ENCODE data around the gene SNX25.
A peak's percentile ranks its signal among the peaks of the same experiment; 100 is the strongest.
"Not testable (repeated sequence)": the region's sequence is repeated elsewhere in the genome, so short reads cannot be mapped to it uniquely, and the experiment has no call there.

SNX25 gene

DNA sequence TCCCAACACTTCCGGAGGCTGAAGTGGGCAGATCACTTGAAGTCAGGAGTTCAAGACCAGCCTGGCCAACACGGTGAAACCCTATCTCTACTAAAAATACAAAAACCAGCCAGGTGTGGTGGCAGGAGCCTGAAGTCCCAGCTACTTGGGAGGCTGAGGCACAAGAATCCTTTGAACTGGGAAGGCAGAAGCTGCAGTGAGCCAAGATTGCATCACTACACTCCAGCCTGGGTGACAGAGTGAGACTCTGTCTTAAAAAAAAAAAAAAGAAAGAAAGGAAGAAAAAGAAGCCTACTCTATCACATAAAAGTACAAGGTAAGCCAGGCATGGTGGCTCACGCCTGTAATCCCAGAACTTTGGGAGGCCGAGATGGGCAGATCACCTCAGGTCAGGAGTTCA is 11.2 kb upstream of the SNX25 start:
- peaks cover 65% of the 10 kb centered on the region for H3K36me3 Mint-ChIP-seq (ENCODE audit: low read depth)
- H3K27me3 Mint-ChIP-seq, result not testable (repeated sequence)

GRCh38 chr4:185201977-185202962 is 7.1 kb upstream of the SNX25 start:
- H3K4me1 Mint-ChIP-seq (ENCODE audit: low read depth), result peaks cover 51% of the 10 kb centered on the region
- H3K36me3 Mint-ChIP-seq (ENCODE audit: low read depth), result peaks cover 48% of the 10 kb centered on the region
- no peak for DNase-seq
- H3K27ac Mint-ChIP-seq, result peak overlapping the region; percentile 98
- no peaks in the 10 kb centered on the region for H3K27me3 Mint-ChIP-seq
- H3K9me3 Mint-ChIP-seq, result no peaks in the 10 kb centered on the region
- peak overlapping the region; percentile 90 for H3K4me3 Mint-ChIP-seq

More for the DNA sequence above, 11.2 kb upstream of the SNX25 start:
- DNase-seq, H3K27ac Mint-ChIP-seq, H3K4me3 Mint-ChIP-seq, H3K9me3 Mint-ChIP-seq: not testable (repeated sequence)
- H3K4me1 Mint-ChIP-seq (ENCODE audit: low read depth), result peaks cover 43% of the 10 kb centered on the region

DNA sequence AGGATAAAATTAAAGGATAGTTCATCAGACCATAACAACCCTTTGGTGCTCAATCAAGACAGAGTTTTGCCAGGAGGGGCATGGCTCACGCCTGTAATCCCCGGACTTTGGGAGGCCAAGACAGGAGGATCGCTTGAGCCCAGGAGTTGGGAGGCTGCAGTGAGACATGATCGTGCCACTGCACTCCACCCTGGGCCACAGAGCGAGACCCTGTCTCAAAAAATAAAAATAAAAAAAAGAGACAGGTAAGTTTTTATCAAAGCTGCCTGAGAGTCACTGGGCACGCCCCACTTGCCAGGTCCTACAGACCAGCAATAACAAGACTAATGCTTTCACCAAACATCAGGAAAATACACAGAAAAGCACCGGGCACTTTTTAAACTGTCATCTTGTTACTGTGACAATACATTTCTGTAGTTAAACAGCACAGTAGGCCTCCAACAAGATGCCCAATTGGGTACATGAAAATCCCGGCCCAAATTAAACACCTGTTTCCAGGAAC is 6.4 kb upstream of the SNX25 start:
- H3K27me3 Mint-ChIP-seq, result no peaks in the 10 kb centered on the region
- peaks cover 48% of the 10 kb centered on the region for H3K4me1 Mint-ChIP-seq (ENCODE audit: low read depth)
- H3K36me3 Mint-ChIP-seq (ENCODE audit: low read depth), result peaks cover 44% of the 10 kb centered on the region
- H3K9me3 Mint-ChIP-seq, result no peaks in the 10 kb centered on the region
- peak overlapping the region; percentile 98 for H3K27ac Mint-ChIP-seq
- H3K4me3 Mint-ChIP-seq, result peak overlapping the region; percentile 90
- no peak for DNase-seq

- peaks cover 40% of the 10 kb centered on the region for H3K36me3 Mint-ChIP-seq (ENCODE audit: low read depth)
- H3K4me1 Mint-ChIP-seq (ENCODE audit: low read depth), result peaks cover 48% of the 10 kb centered on the region
- peak; percentile 88 for DNase-seq
- peak within 1 kb of the TSS; percentile 90 for H3K4me3 Mint-ChIP-seq
- H3K27ac Mint-ChIP-seq, result peak within 1 kb of the TSS; percentile 98
- no peaks in the 10 kb centered on the region for H3K27me3 Mint-ChIP-seq
- H3K9me3 Mint-ChIP-seq, result no peaks in the 10 kb centered on the region
Measured at GRCh38 chr4:185203486-185204237, 5.7 kb upstream of the SNX25 start, which contains the start of gene CFAP97. Gene CFAP97, minus strand, starts transcription at chr4:185204000. Its CDS starts 12,804 bp downstream, at chr4:185191196.

DNA sequence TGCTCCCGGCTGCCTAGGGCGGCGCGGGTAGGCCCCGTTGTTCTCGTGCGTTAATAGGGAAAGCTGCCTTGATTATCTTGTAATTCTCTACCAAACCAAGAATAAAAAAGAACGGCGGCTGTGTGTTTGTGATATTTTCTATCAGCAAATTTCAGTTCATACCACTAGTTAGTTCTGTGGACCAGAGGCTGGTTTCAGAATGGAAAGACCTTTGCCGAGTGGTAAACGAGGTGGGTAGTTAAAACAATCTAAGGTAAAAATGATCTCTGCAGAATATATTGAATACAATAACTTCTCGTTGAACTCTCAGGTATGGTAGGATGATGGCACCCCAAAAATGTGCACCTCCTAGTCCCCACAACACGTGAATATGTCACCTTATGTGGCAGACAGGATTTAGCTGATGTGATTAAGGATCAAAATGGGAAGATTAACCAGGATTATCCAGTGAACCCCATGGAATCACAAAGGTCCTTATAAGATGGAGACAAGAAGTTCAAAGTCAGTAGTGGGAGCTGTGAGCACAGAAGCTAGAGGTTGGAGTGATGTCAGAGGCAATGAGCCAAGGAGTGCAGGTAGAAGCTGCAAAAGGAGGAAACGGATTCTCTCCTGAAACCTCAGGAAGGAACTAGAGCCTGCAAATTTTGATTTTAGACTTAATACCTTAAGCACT is 5.0 kb upstream of the SNX25 start:
- peaks cover 38% of the 10 kb centered on the region for H3K36me3 Mint-ChIP-seq (ENCODE audit: low read depth)
- H3K4me3 Mint-ChIP-seq, result peak overlapping the region; percentile 90
- H3K27me3 Mint-ChIP-seq, result no peaks in the 10 kb centered on the region
- H3K27ac Mint-ChIP-seq, result peak overlapping the region; percentile 98
- peaks cover 54% of the 10 kb centered on the region for H3K4me1 Mint-ChIP-seq (ENCODE audit: low read depth)
- no peak for DNase-seq
- H3K9me3 Mint-ChIP-seq, result no peaks in the 10 kb centered on the region

DNA sequence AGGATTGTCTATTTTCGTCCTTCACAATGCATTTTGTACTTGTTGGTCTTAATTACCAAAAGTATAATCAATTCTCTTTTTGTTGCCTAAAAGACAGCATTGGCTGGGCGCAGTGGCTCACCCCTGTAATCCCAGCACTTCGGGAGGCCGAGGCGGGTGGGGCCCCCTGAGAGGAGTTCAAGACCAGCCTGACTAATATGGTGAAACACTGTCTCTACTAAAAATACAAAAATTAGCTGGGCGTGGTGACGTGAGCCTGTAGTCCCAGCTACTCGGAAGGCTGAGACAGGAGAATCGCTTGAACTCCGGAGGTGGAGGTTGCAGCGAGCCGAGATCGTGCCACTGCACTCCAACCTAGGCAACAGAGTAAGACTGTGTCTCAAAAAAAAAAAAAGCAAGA is 4.3 kb upstream of the SNX25 start:
- H3K27ac Mint-ChIP-seq, result peak overlapping the region; percentile 58
- not testable (repeated sequence) for DNase-seq

DNA sequence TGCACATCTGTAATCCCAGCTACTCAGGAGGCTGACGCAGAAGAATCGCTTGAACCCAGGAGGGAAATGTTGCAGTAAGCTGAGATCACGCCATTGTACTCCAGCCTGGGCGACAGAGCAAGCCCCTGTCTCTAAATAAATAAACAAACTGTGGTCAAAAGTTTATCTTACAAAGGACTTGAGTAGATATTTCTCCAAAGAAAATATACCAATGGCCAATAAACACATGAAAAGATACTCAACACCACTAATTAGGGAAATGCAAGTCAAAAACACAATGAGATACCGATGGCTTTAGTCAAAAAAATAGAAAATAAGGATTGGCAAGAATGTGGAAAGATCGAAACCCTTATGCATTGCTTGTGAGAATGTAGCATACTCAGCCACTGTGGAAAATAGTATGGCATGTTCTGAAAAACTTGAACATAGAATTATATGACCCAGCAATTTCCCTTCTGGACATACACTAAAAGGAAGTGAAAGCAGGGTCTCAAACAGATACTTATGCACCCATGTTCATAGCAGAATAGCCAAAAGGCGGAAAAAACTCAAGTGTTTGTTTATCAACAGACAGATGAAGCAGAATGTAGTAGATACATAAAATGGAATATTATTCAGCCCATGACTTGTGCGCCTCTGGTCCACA is 3.6 kb upstream of the SNX25 start:
- peaks cover 28% of the 10 kb centered on the region for H3K36me3 Mint-ChIP-seq (ENCODE audit: low read depth)
- no peaks in the 10 kb centered on the region for H3K27me3 Mint-ChIP-seq

More for the DNA sequence above, 4.3 kb upstream of the SNX25 start:
- Mint-ChIP-seq H3K4me1 (ENCODE audit: low read depth) (peaks cover 48% of the 10 kb centered on the region), H3K4me3 (peak overlapping the region; percentile 90), H3K36me3 (ENCODE audit: low read depth) (peaks cover 31% of the 10 kb centered on the region)
- not testable (repeated sequence) for H3K27me3 Mint-ChIP-seq, H3K9me3 Mint-ChIP-seq

GRCh38 chr4:185207466-185207865 is 1.9 kb upstream of the SNX25 start:
- no peak overlapping the region for H3K4me3 Mint-ChIP-seq
- H3K36me3 Mint-ChIP-seq (ENCODE audit: low read depth), result peaks cover 16% of the 10 kb centered on the region
- no peaks in the 10 kb centered on the region for H3K27me3 Mint-ChIP-seq
- H3K4me1 Mint-ChIP-seq (ENCODE audit: low read depth), result peaks cover 49% of the 10 kb centered on the region
- DNase-seq, result no peak
- H3K9me3 Mint-ChIP-seq, result no peaks in the 10 kb centered on the region
- H3K27ac Mint-ChIP-seq, result no peak overlapping the region

More for the DNA sequence above, 3.6 kb upstream of the SNX25 start:
- H3K4me1 Mint-ChIP-seq (ENCODE audit: low read depth), result peaks cover 51% of the 10 kb centered on the region
- no peak overlapping the region for H3K4me3 Mint-ChIP-seq
- no peaks in the 10 kb centered on the region for H3K9me3 Mint-ChIP-seq
- H3K27ac Mint-ChIP-seq, result no peak overlapping the region
- no peak for DNase-seq

GRCh38 chr4:185209852-185210101 is 379 bp downstream of the SNX25 start:
- H3K27me3 Mint-ChIP-seq; H3K9me3 Mint-ChIP-seq; H3K36me3 Mint-ChIP-seq (ENCODE audit: low read depth); H3K4me3 Mint-ChIP-seq; DNase-seq; H3K27ac Mint-ChIP-seq: not testable (repeated sequence)
- H3K4me1 Mint-ChIP-seq (ENCODE audit: low read depth), result peaks cover 45% of the 10 kb centered on the region

GRCh38 chr4:185210102-185210981 is 944 bp downstream of the SNX25 start:
- Mint-ChIP-seq H3K4me1 (ENCODE audit: low read depth) (peaks cover 42% of the 10 kb centered on the region), H3K27ac (peak overlapping the region; percentile 82), H3K9me3 (no peaks in the 10 kb centered on the region), H3K27me3 (no peaks in the 10 kb centered on the region), H3K36me3 (ENCODE audit: low read depth) (peaks cover 4% of the 10 kb centered on the region), H3K4me3 (peak overlapping the region; percentile 87)
- peak; percentile 69 for DNase-seq

DNA sequence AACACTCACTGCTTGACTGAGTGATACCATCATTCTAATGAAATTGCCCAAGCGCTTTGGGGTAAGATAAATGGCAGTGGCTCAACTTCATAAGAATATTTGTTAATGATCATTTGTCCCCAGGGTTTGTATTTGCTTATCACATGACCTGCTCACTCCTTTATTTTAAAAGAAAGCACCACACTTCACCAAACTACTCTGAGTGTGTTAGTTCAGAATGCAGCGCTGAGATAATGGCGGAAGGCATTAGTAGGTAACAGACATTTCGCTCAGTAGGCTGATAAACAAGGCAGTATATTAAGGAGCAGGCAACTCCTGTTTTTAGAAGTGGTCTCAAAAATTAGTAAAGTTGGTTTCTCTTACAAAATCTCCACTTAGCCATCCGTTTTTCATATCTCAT is 1.6 kb downstream of the SNX25 start:
- no peaks in the 10 kb centered on the region for H3K9me3 Mint-ChIP-seq
- H3K27ac Mint-ChIP-seq, result peak overlapping the region; percentile 24
- no peak for DNase-seq
- H3K4me1 Mint-ChIP-seq (ENCODE audit: low read depth), result peaks cover 38% of the 10 kb centered on the region
- no peaks in the 10 kb centered on the region for H3K27me3 Mint-ChIP-seq
- peaks cover 4% of the 10 kb centered on the region for H3K36me3 Mint-ChIP-seq (ENCODE audit: low read depth)
- peak overlapping the region; percentile 87 for H3K4me3 Mint-ChIP-seq

- Mint-ChIP-seq H3K27me3 (no peaks in the 10 kb centered on the region), H3K9me3 (no peaks in the 10 kb centered on the region), H3K27ac (no peak overlapping the region), H3K36me3 (ENCODE audit: low read depth) (peaks cover 4% of the 10 kb centered on the region), H3K4me1 (ENCODE audit: low read depth) (peaks cover 40% of the 10 kb centered on the region), H3K4me3 (peak overlapping the region; percentile 87)
- no peak for DNase-seq
Measured at GRCh38 chr4:185211641-185212040, 2.2 kb downstream of the SNX25 start.

- H3K9me3 Mint-ChIP-seq, result no peaks in the 10 kb centered on the region
- H3K4me3 Mint-ChIP-seq, result no peak overlapping the region
- peaks cover 47% of the 10 kb centered on the region for H3K4me1 Mint-ChIP-seq (ENCODE audit: low read depth)
- H3K36me3 Mint-ChIP-seq (ENCODE audit: low read depth), result peaks cover 4% of the 10 kb centered on the region
- H3K27me3 Mint-ChIP-seq, result no peaks in the 10 kb centered on the region
- DNase-seq, result no peak
- H3K27ac Mint-ChIP-seq, result no peak overlapping the region
Measured at GRCh38 chr4:185212581-185212980, 3.2 kb downstream of the SNX25 start.

Data from activated T-cell treated with anti-CD3 and anti-CD28 coated beads, Interleukin-2, amount 50 U/mL, for 24 hours (primary cell).